ENCODE measurements around the gene CAMK2A.

DNA sequence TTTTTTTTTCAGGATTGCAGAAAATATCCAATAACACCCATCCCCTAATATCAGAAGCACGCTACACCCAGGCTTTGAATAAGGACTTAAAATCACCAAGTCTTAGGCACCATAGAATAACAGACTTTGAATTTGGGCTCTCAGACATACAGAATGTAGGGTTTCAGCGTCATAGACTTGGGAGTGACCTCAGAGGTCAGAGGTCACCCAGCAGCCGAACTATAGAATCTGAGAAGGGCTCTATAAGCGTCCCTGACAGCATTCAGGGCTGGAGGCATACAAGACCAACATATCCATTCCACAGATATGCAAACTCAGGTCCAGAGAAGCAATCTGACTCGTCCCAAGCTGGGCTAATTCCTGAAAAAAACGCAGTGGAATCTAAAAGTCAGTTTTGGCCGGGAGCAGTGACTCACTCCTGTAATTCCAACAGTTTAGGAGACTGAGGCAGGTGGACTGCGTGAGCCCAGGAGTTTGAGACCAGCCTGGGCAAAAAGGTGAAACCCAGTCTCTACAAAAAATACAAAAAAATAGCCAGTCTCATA lies 65.0 kb downstream of the CAMK2A start:
- TF ChIP-seq CTCF (IDR thresholded peaks at IDR 0.05; ENCODE audit: insufficient read depth, low read length) = no peak
- TF ChIP-seq GABPA (IDR thresholded peaks at IDR 0.05; ENCODE audit: low read depth) = no peak
- TF ChIP-seq SPI1 (IDR thresholded peaks at IDR 0.05; ENCODE audit: borderline replicate concordance, low read depth) = no peak
- TF ChIP-seq POLR2AphosphoS5 (IDR thresholded peaks at IDR 0.05; ENCODE audit: low read depth) = no peak
- TF ChIP-seq, protein P1, sequence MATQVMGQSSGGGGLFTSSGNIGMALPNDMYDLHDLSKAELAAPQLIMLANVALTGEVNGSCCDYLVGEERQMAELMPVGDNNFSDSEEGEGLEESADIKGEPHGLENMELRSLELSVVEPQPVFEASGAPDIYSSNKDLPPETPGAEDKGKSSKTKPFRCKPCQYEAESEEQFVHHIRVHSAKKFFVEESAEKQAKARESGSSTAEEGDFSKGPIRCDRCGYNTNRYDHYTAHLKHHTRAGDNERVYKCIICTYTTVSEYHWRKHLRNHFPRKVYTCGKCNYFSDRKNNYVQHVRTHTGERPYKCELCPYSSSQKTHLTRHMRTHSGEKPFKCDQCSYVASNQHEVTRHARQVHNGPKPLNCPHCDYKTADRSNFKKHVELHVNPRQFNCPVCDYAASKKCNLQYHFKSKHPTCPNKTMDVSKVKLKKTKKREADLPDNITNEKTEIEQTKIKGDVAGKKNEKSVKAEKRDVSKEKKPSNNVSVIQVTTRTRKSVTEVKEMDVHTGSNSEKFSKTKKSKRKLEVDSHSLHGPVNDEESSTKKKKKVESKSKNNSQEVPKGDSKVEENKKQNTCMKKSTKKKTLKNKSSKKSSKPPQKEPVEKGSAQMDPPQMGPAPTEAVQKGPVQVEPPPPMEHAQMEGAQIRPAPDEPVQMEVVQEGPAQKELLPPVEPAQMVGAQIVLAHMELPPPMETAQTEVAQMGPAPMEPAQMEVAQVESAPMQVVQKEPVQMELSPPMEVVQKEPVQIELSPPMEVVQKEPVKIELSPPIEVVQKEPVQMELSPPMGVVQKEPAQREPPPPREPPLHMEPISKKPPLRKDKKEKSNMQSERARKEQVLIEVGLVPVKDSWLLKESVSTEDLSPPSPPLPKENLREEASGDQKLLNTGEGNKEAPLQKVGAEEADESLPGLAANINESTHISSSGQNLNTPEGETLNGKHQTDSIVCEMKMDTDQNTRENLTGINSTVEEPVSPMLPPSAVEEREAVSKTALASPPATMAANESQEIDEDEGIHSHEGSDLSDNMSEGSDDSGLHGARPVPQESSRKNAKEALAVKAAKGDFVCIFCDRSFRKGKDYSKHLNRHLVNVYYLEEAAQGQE (IDR thresholded peaks at IDR 0.05; ENCODE audit: insufficient replicate concordance, low read depth) = no peak
